ENCODE measurements around the gene RNASEL. TPM values are rescaled to one million over a fixed set of nuclear protein-coding genes. Genes with fewer than 3 reads are reported as not detected.

The RNASEL gene
- total and polyA plus RNA-seq, 9 of the 15 experiments (the other 6 are each of a cell fraction or from before 2014, with no cell fraction given): 4.3 to 11.1 (median 7.2) TPM

DNA sequence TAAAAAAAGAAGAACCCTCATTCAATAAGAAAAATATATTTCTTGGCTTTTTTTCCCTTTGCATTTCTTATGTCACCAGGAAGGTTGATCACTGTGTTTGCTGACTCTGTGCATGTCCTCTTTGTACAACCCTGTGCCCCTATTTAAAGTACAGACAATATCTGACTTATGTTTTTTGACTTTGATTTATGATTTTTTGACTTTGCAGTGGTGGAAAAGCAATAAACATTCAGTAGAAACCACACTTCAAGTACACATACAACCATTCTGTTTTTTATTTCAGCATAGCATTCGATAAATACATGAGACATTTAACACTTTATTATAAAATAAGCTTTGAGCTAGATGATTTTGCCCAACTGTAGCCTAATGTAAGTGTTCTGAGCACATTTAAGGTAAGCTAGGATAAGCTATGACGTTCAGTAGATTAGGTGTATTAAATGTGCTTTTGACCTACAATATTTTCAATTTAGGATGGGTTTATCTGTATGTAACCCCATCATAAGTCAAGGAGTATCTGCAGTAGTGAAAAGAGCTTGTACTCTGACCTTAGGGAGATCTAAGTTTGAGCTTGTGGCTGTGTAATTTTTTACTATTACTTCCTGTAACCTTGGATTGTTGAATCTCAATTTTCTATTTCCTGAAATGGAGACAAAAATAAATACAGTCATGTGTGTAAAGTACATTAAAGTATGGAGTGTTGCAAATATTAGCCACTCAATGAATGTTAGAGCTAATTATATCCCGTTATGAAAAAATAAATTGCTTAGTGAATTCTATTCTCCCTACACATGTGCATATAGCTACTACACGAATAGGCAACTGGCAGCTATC is 1.2 kb downstream of the RNASEL start (continued):
- TF ChIP-seq HEY1 (CRISPR knock-in tag; IDR thresholded peaks at IDR 0.05; ENCODE audit: borderline replicate concordance): no peak
- TF ChIP-seq ZNF41 (CRISPR knock-in tag; conservative IDR thresholded peaks at IDR 0.05): no peak
- TF ChIP-seq NR3C1 (CRISPR knock-in tag; IDR thresholded peaks at IDR 0.05): no peak
- TF ChIP-seq, protein P1, sequence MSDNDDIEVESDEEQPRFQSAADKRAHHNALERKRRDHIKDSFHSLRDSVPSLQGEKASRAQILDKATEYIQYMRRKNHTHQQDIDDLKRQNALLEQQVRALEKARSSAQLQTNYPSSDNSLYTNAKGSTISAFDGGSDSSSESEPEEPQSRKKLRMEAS (CRISPR knock-in tag; IDR thresholded peaks at IDR 0.05): no peak
- TF ChIP-seq, protein P2, sequence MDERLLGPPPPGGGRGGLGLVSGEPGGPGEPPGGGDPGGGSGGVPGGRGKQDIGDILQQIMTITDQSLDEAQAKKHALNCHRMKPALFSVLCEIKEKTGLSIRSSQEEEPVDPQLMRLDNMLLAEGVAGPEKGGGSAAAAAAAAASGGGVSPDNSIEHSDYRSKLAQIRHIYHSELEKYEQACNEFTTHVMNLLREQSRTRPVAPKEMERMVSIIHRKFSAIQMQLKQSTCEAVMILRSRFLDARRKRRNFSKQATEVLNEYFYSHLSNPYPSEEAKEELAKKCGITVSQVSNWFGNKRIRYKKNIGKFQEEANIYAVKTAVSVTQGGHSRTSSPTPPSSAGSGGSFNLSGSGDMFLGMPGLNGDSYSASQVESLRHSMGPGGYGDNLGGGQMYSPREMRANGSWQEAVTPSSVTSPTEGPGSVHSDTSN (CRISPR knock-in tag; IDR thresholded peaks at IDR 0.05; ENCODE audit: low read depth): no peak
- TF ChIP-seq, protein P2 (tag; conservative IDR thresholded peaks at IDR 0.05; ENCODE audit: low read depth): peak; percentile 68
- no peak for TF ChIP-seq MTA2 (IDR thresholded peaks at IDR 0.05; ENCODE audit: low read depth)
- TF ChIP-seq, protein P3, sequence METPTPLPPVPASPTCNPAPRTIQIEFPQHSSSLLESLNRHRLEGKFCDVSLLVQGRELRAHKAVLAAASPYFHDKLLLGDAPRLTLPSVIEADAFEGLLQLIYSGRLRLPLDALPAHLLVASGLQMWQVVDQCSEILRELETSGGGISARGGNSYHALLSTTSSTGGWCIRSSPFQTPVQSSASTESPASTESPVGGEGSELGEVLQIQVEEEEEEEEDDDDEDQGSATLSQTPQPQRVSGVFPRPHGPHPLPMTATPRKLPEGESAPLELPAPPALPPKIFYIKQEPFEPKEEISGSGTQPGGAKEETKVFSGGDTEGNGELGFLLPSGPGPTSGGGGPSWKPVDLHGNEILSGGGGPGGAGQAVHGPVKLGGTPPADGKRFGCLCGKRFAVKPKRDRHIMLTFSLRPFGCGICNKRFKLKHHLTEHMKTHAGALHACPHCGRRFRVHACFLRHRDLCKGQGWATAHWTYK (CRISPR knock-in tag; IDR thresholded peaks at IDR 0.05): no peak
- TF ChIP-seq SLC30A9 (CRISPR knock-in tag; IDR thresholded peaks at IDR 0.05): no peak
- no peak for TF ChIP-seq EWSR1 (IDR thresholded peaks at IDR 0.05; ENCODE audit: borderline replicate concordance, low read depth, partially characterized antibody)
- no peak for TF ChIP-seq TCF3 (CRISPR knock-in tag; IDR thresholded peaks at IDR 0.05)
- TF ChIP-seq ZNF589 (CRISPR knock-in tag; IDR thresholded peaks at IDR 0.05; ENCODE audit: low read depth): no peak
- no peak for TF ChIP-seq SMAD3 (CRISPR knock-in tag; conservative IDR thresholded peaks at IDR 0.05)
- TF ChIP-seq, protein P4, sequence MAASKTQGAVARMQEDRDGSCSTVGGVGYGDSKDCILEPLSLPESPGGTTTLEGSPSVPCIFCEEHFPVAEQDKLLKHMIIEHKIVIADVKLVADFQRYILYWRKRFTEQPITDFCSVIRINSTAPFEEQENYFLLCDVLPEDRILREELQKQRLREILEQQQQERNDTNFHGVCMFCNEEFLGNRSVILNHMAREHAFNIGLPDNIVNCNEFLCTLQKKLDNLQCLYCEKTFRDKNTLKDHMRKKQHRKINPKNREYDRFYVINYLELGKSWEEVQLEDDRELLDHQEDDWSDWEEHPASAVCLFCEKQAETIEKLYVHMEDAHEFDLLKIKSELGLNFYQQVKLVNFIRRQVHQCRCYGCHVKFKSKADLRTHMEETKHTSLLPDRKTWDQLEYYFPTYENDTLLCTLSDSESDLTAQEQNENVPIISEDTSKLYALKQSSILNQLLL (CRISPR knock-in tag; IDR thresholded peaks at IDR 0.05; ENCODE audit: borderline replicate concordance): no peak
- no peak for TF ChIP-seq SNRNP70 (optimal IDR thresholded peaks at IDR 0.05; ENCODE audit: low read depth, low read length)

Measured in K562 (cell line).